ENCODE results near the gene AKAP13. TPM values are rescaled to one million over a fixed set of nuclear protein-coding genes. Genes with fewer than 3 reads are reported as not detected.

Gene AKAP13
- total RNA-seq, 4 donors from 2014 or later: 332 to 362 (median 351) TPM

DNA sequence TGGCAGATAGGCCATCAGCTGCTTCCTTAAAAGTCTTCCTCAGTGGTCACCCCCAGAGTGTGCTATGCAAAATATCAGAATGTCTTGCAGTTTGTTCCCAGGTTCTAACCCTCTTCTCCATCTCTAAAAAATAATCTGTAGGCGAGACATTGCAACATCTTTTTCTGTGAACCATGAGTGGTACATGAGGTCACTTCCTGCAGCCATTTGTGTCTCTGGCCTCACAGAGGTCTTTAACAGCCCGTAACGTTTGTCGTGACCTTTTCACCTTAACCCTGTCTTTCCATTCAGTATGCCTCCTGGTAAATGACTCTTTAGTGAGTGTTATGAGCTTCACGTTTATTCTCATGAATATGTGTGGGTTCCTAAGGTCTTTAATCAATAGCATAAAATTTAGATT is 269.0 kb downstream of the AKAP13 start:
- 6 to 10% methylated on average over 5 of the region's 5 CpGs for WGBS, 2 donors
- Histone ChIP-seq H3K4me3 (no peak overlapping the region), H3K4me1 (peaks cover 0 to 55% (median 23%) of the 10 kb centered on the region in 4 donors), H3K27me3 (no peaks in the 10 kb centered on the region), H3K36me3 (peaks cover 2 to 39% (median 15%) of the 10 kb centered on the region in 3 donors), H3K27ac (peak overlapping the region in 3 of 4 donors; percentile 54 to 77 (median 69)), H3K9me3 (no peaks in the 10 kb centered on the region)
- no peak for DNase-seq (ENCODE audit: low spot score in 2 of 2)
- TF ChIP-seq EP300 (IDR thresholded peaks at IDR 0.05): peak in 1 of 2 donors; percentile 64
- TF ChIP-seq POLR2A (IDR thresholded peaks at IDR 0.05): no peak
- TF ChIP-seq, protein P1, sequence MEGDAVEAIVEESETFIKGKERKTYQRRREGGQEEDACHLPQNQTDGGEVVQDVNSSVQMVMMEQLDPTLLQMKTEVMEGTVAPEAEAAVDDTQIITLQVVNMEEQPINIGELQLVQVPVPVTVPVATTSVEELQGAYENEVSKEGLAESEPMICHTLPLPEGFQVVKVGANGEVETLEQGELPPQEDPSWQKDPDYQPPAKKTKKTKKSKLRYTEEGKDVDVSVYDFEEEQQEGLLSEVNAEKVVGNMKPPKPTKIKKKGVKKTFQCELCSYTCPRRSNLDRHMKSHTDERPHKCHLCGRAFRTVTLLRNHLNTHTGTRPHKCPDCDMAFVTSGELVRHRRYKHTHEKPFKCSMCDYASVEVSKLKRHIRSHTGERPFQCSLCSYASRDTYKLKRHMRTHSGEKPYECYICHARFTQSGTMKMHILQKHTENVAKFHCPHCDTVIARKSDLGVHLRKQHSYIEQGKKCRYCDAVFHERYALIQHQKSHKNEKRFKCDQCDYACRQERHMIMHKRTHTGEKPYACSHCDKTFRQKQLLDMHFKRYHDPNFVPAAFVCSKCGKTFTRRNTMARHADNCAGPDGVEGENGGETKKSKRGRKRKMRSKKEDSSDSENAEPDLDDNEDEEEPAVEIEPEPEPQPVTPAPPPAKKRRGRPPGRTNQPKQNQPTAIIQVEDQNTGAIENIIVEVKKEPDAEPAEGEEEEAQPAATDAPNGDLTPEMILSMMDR (IDR thresholded peaks at IDR 0.05): no peak

DNA sequence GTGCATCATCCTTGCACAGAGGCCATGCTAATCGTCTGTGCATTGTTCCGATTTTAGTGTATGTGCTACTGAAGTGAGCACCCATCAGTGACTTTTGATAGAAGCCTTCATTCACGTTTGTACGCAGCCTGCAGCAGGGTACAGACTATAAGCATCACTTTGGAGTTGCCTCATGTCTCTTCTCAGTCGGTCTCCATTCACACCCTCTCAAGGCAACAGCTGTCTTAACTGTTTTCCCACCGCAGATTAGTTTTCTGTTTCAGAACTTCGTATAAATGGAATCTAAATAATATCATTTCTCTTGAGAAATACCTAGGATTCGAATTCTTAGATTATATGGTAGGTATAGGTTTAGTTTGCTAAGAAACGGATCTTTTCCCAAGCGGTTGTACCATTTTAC is 271.1 kb downstream of the AKAP13 start:
- H3K9me3 ChIP-seq: no peaks in the 10 kb centered on the region
- H3K27me3 ChIP-seq: no peaks in the 10 kb centered on the region
- TF ChIP-seq, protein P1 (IDR thresholded peaks at IDR 0.05): no peak
- TF ChIP-seq EP300 (IDR thresholded peaks at IDR 0.05) (no peak), POLR2A (IDR thresholded peaks at IDR 0.05) (no peak)
- 75 to 78% methylated on average over 10 of the region's 10 CpGs for WGBS, 2 donors
- DNase-seq (ENCODE audit: low spot score in 2 of 2): no peak
- no peak overlapping the region for H3K4me3 ChIP-seq
- peaks cover 0 to 37% (median 21%) of the 10 kb centered on the region in 4 donors for H3K4me1 ChIP-seq
- H3K36me3 ChIP-seq: peaks cover 0 to 52% (median 7%) of the 10 kb centered on the region in 3 donors
- H3K27ac ChIP-seq: peak overlapping the region in 1 of 4 donors; percentile 9

DNA sequence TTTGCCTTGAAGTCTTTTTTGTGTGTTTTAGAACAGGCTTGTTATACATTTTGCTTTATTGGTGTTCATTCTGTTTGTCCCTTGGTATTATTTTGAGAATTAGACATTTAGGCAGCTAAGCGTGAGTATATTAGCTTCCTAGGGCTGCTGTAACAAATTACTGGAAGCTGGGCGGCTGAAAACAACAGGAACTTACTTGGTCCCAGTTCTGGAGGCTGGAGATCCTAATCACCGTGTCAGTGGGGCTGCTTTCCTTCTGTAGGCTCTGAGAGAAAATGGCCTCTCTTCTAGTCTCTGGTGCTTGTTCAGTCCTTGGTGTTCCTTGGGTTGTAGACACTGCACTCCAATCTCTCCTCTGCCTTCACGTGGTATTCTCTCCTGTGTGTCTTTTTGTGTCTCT is 272.1 kb downstream of the AKAP13 start:
- Histone ChIP-seq H3K27ac (peak overlapping the region in 2 of 4 donors; percentile 9 to 31), H3K36me3 (peaks cover 0 to 50% (median 4%) of the 10 kb centered on the region in 3 donors), H3K4me1 (peaks cover 0 to 37% (median 17%) of the 10 kb centered on the region in 4 donors), H3K4me3 (no peak overlapping the region), H3K27me3 (no peaks in the 10 kb centered on the region), H3K9me3 (no peaks in the 10 kb centered on the region)
- 83 to 86% methylated on average over 4 of the region's 4 CpGs for WGBS, 2 donors
- no peak for DNase-seq (ENCODE audit: low spot score in 2 of 2)
- TF ChIP-seq, protein P1 (IDR thresholded peaks at IDR 0.05): no peak
- TF ChIP-seq EP300 (IDR thresholded peaks at IDR 0.05) (no peak), POLR2A (IDR thresholded peaks at IDR 0.05) (no peak)

- TF ChIP-seq POLR2A (IDR thresholded peaks at IDR 0.05) (no peak), EP300 (IDR thresholded peaks at IDR 0.05) (no peak)
- TF ChIP-seq, protein P1 (IDR thresholded peaks at IDR 0.05): no peak
- no peak overlapping the region for H3K4me3 ChIP-seq
- no peaks in the 10 kb centered on the region for H3K9me3 ChIP-seq
- 0 to 86% methylated on average over 1 of the region's 1 CpG for WGBS, 2 donors
- DNase-seq (ENCODE audit: low spot score in 2 of 2): no peak
- peaks cover 0 to 68% (median 0%) of the 10 kb centered on the region in 3 donors for H3K36me3 ChIP-seq
- no peak overlapping the region for H3K27ac ChIP-seq
- H3K27me3 ChIP-seq: no peaks in the 10 kb centered on the region
- H3K4me1 ChIP-seq: peaks cover 0 to 10% (median 0%) of the 10 kb centered on the region in 4 donors
These were observed 276.7 kb downstream of the AKAP13 start for GRCh38 chr15:85657132-85657531.

DNA sequence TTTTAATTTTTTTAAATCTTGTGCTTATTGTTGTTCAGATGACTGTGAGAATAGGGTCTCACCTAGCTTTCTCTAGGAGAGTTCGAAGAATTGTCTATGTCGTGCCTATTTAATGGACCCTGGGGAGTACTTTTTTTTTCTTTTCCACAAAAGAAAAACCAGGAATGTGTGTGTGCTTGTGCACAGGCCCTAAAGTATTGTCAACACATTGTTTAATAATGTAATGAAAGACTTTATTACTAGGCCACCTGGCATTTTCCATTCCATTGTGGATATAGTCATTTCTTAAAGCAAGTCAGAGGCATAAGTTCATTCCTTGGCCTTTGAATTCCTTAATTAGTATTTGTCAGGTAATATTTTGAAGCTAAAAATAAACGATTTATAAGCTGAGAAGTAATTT is 278.4 kb downstream of the AKAP13 start:
- Histone ChIP-seq H3K27me3 (no peaks in the 10 kb centered on the region), H3K9me3 (no peaks in the 10 kb centered on the region), H3K4me3 (no peak overlapping the region), H3K4me1 (peaks cover 0 to 5% (median 0%) of the 10 kb centered on the region in 4 donors), H3K36me3 (peaks cover 0 to 72% (median 0%) of the 10 kb centered on the region in 3 donors), H3K27ac (peak overlapping the region in 1 of 4 donors; percentile 33)
- WGBS, 2 donors: 68 to 77% methylated on average over 3 of the region's 3 CpGs
- TF ChIP-seq, protein P1 (IDR thresholded peaks at IDR 0.05): no peak
- TF ChIP-seq EP300 (IDR thresholded peaks at IDR 0.05): no peak
- TF ChIP-seq POLR2A (IDR thresholded peaks at IDR 0.05): no peak
- no peak for DNase-seq (ENCODE audit: low spot score in 2 of 2)
